ENCODE data around the gene SCARB1. TPM values are rescaled to one million over a fixed set of nuclear protein-coding genes. Genes with fewer than 3 reads are reported as not detected.

SCARB1 gene
- total and polyA plus RNA-seq, 2 experiments from 2014 or later: 2.2 to 5.2 TPM

GRCh38 chr12:124824195-124824594, 39.5 kb downstream of the SCARB1 start:
- H3F3A ChIP-seq (ENCODE audit: insufficient read depth): peaks cover 16% of the 10 kb centered on the region
- no peak for TF ChIP-seq EZH2phosphoT487 (IDR thresholded peaks at IDR 0.05; ENCODE audit: insufficient read depth, low read depth)
- no peak for TF ChIP-seq EZH2 (IDR thresholded peaks at IDR 0.05; ENCODE audit: insufficient read depth, poor library complexity, severe bottlenecking)
- 87 to 89% methylated on average over 8 of the region's 8 CpGs for WGBS, 2 experiments (ENCODE audit: low coverage in 1 of 2, low lambda C conversion rate in 2 of 2, missing lambda C conversion rate in 2 of 2)
- no peak overlapping the region for H3K9ac ChIP-seq
- no peaks in the 10 kb centered on the region for H3K9me2 ChIP-seq (ENCODE audit: insufficient read depth)
- no peak overlapping the region for H2AFZ ChIP-seq
- H3K79me2 ChIP-seq (ENCODE audit: insufficient read depth): no peaks in the 10 kb centered on the region
- H3K4me2 ChIP-seq (ENCODE audit: unreplicated experiment): no peak overlapping the region
- H3K27me3 ChIP-seq (replicated peaks; ENCODE audit: insufficient read depth): no peaks in the 10 kb centered on the region
- no peak overlapping the region for H3K4me3 ChIP-seq
- H3K27ac ChIP-seq: no peak overlapping the region
- in situ Hi-C loops (cut with MboI): no loop called here
- H3K36me3 ChIP-seq (ENCODE audit: low read depth): no peaks in the 10 kb centered on the region
- no peaks in the 10 kb centered on the region for H4K20me1 ChIP-seq (ENCODE audit: insufficient read depth)
- H3K9me3 ChIP-seq (ENCODE audit: low read depth): no peaks in the 10 kb centered on the region
- H3K4me1 ChIP-seq (ENCODE audit: insufficient read depth): peaks cover 12% of the 10 kb centered on the region
- DNase-seq: no peak

DNA sequence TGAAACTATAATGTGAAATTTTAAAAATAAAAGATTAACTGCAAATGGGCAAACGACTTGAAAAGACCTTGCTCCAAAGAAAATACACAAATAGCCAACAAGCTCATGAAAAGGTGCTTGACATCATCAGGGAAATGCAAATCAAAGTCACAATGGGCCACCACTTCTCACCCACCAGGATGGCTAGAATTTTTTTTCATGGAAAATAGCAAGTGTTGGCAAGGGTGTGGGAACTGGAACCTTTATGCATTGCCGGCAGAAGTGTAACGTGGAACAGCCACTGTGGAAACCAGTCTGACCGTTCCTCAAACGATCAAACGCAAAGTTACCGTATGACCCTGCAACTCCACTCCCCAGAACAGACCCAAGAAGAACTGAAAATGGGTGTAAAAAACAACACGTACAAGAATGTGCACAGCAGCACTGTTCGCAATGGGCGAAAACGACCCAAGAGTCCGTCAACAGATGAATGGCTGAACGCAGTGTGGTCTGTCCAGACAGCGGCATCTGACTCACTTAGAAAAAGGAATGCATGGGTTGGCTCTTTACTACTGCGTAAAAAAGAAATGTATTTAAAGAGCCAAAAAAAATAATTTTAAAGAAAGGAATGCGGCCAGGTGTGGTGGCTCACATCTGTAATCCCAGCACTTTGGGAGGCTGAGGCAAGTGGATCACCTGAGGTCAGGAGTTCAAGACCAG, 40.2 kb downstream of the SCARB1 start:
- H3K4me2 ChIP-seq (ENCODE audit: unreplicated experiment): no peak overlapping the region
- no peak for TF ChIP-seq EZH2 (IDR thresholded peaks at IDR 0.05; ENCODE audit: insufficient read depth, poor library complexity, severe bottlenecking)
- no peak for TF ChIP-seq EZH2phosphoT487 (IDR thresholded peaks at IDR 0.05; ENCODE audit: insufficient read depth, low read depth)
- in situ Hi-C loops (cut with MboI): no loop called here
- H3K4me3 ChIP-seq: no peak overlapping the region
- no peak overlapping the region for H2AFZ ChIP-seq
- H3K79me2 ChIP-seq (ENCODE audit: insufficient read depth): no peaks in the 10 kb centered on the region
- no peaks in the 10 kb centered on the region for H3K9me3 ChIP-seq (ENCODE audit: low read depth)
- no peaks in the 10 kb centered on the region for H3K36me3 ChIP-seq (ENCODE audit: low read depth)
- no peaks in the 10 kb centered on the region for H4K20me1 ChIP-seq (ENCODE audit: insufficient read depth)
- no peak overlapping the region for H3K27ac ChIP-seq
- WGBS, 2 experiments (ENCODE audit: low coverage in 1 of 2, low lambda C conversion rate in 2 of 2, missing lambda C conversion rate in 2 of 2): 90 to 91% methylated on average over 16 of the region's 16 CpGs
- DNase-seq: no peak
- peaks cover 4% of the 10 kb centered on the region for H3K4me1 ChIP-seq (ENCODE audit: insufficient read depth)
- no peaks in the 10 kb centered on the region for H3K9me2 ChIP-seq (ENCODE audit: insufficient read depth)
- no peak overlapping the region for H3K9ac ChIP-seq
- no peaks in the 10 kb centered on the region for H3K27me3 ChIP-seq (replicated peaks; ENCODE audit: insufficient read depth)
- H3F3A ChIP-seq (ENCODE audit: insufficient read depth): peaks cover 8% of the 10 kb centered on the region

DNA sequence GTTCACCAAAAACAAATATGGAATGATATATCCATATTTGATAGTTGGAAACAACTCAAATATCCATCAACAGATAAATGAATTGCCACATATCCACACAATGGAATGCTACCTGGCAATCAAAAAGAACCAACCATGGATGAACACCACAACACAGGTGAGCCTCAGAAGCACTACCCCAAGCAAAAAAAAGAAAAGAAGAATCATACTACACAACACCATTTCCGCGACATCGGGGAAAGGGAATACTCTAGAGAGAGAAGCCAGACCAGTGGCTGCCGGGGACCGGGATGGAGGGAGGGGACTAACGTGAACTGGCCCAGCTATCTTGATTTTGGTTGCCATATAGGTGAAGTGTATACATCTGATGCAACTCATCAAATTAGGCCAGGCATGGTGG, 41.4 kb downstream of the SCARB1 start:
- Histone ChIP-seq H3K27me3 (replicated peaks; ENCODE audit: insufficient read depth) (no peaks in the 10 kb centered on the region), H3K9me3 (ENCODE audit: low read depth) (no peaks in the 10 kb centered on the region), H3K27ac (no peak overlapping the region), H3K9ac (no peak overlapping the region), H3K4me3 (no peak overlapping the region), H3K9me2 (ENCODE audit: insufficient read depth) (no peaks in the 10 kb centered on the region), H3F3A (ENCODE audit: insufficient read depth) (no peaks in the 10 kb centered on the region), H3K4me2 (ENCODE audit: unreplicated experiment) (no peak overlapping the region), H2AFZ (no peak overlapping the region), H3K79me2 (ENCODE audit: insufficient read depth) (no peaks in the 10 kb centered on the region), H3K4me1 (ENCODE audit: insufficient read depth) (no peaks in the 10 kb centered on the region), H4K20me1 (ENCODE audit: insufficient read depth) (no peaks in the 10 kb centered on the region), H3K36me3 (ENCODE audit: low read depth) (no peaks in the 10 kb centered on the region)
- TF ChIP-seq EZH2 (IDR thresholded peaks at IDR 0.05; ENCODE audit: insufficient read depth, poor library complexity, severe bottlenecking) (no peak), EZH2phosphoT487 (IDR thresholded peaks at IDR 0.05; ENCODE audit: insufficient read depth, low read depth) (no peak)
- WGBS, 2 experiments (ENCODE audit: low coverage in 1 of 2, low lambda C conversion rate in 2 of 2, missing lambda C conversion rate in 2 of 2): 97 to 98% methylated on average over 6 of the region's 6 CpGs
- no peak for DNase-seq
- in situ Hi-C loops (cut with MboI): no loop called here

DNA sequence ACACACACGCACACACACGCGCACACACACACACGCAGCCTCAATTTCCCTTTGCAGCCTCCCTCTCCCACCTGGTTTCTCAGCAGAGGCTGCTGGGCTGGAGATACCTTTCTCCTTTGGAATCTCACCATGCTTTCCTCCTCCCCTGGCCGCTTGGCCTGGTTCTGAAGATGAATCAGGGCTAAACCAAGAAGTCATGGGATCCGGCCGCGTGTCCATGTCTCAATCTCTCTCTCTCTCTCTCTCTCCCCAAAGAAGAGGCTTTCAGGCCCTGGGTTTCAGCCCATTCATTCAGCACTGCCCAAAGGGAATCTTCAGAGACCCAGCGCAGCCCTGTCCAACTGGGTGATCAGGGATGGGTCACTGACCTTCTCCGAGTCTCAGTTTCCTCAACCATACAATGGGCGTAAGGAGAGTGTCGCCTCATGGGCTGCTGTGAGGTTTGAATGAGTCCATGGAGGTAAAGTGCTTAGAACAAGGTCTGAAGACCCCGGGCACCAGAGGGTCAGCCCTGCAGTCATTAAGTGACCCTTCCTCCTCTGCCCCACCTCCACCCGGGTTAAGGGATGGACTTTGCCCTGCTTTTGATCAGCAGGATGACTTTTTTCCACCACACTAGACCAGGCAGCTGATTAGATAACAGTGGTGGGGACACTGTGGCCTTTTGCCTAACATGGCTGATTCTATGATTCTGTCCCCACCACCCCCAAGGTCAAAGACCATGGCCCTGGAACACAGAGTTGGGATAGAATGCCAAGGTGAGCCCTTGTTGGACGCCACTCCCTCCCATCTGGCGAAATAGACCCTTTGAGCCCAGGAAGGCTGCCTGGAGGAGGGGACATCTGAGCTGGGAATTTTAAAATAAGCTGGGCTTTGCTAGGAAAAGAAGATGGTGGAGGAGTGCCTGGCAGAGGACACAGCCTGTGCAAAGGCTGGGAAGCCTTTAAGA, 42.1 kb downstream of the SCARB1 start:
- 89% methylated on average over 15 to 16 of the region's 16 CpGs for WGBS, 2 experiments (ENCODE audit: low coverage in 1 of 2, low lambda C conversion rate in 2 of 2, missing lambda C conversion rate in 2 of 2)
- no peaks in the 10 kb centered on the region for H3F3A ChIP-seq (ENCODE audit: insufficient read depth)

More for the DNA sequence above, 42.1 kb downstream of the SCARB1 start:
- DNase-seq: peak; percentile 8
- no peaks in the 10 kb centered on the region for H3K27me3 ChIP-seq (replicated peaks; ENCODE audit: insufficient read depth)
- no peak overlapping the region for H3K4me2 ChIP-seq (ENCODE audit: unreplicated experiment)
- H3K4me1 ChIP-seq (ENCODE audit: insufficient read depth): no peaks in the 10 kb centered on the region
- no peaks in the 10 kb centered on the region for H3K36me3 ChIP-seq (ENCODE audit: low read depth)
- in situ Hi-C loops (cut with MboI): no loop called here
- no peaks in the 10 kb centered on the region for H3K9me2 ChIP-seq (ENCODE audit: insufficient read depth)
- no peak overlapping the region for H3K4me3 ChIP-seq
- H3K27ac ChIP-seq: no peak overlapping the region
- no peaks in the 10 kb centered on the region for H3K9me3 ChIP-seq (ENCODE audit: low read depth)
- no peaks in the 10 kb centered on the region for H3K79me2 ChIP-seq (ENCODE audit: insufficient read depth)
- no peak overlapping the region for H2AFZ ChIP-seq
- TF ChIP-seq EZH2phosphoT487 (IDR thresholded peaks at IDR 0.05; ENCODE audit: insufficient read depth, low read depth) (no peak), EZH2 (IDR thresholded peaks at IDR 0.05; ENCODE audit: insufficient read depth, poor library complexity, severe bottlenecking) (no peak)
- H4K20me1 ChIP-seq (ENCODE audit: insufficient read depth): no peaks in the 10 kb centered on the region
- H3K9ac ChIP-seq: no peak overlapping the region
